Vagina (tissue), 2 donors: ENCODE results near the gene STK26. TPM values are rescaled to one million over a fixed set of nuclear protein-coding genes. Genes with fewer than 3 reads are reported as not detected.

ENCODE experiments used
- DNase-seq, 2 donors: peaks; one replicate each; pipeline ENCODE4 v3.0.0-alpha.2; 2017; ENCODE audit errors: extremely low spot score in 2 of 2
- H3K27ac ChIP-seq: fragments of 200-600 bp; sonication (generic); one replicate; pipeline ENCODE4 v1.5.1; 2019
- H3K27me3 ChIP-seq: fragments of 200-600 bp; sonication (generic); one replicate; pipeline ENCODE4 v1.5.1; 2019
- H3K36me3 ChIP-seq, 2 donors: fragments of 200-600 bp; sonication (generic); one replicate each; pipeline ENCODE4 v1.5.1; 2017 to 2019
- H3K4me1 ChIP-seq: fragments of 200-600 bp; sonication (generic); one replicate; pipeline ENCODE4 v1.5.1; 2019
- H3K4me3 ChIP-seq, 2 donors: fragments of 200-600 bp; sonication (generic); 1 replicate in 1 of 2; 2 replicates in 1 of 2; pipeline ENCODE4 v1.5.1; 2016 to 2019
- H3K9me3 ChIP-seq: fragments of 200-600 bp; sonication (generic); one replicate; pipeline ENCODE4 v1.5.1; 2019
- CTCF ChIP-seq, 3 experiments: fragments of 450-650 bp in 2 of 3; fragments of 200-600 bp in 1 of 3; sonication (generic) in 1 of 3; IDR thresholded peaks; one replicate each; pipeline ENCODE4 v1.5.1; 2017 to 2019; ENCODE audit warnings: antibody characterized with exemption in 3 of 3, mild to moderate bottlenecking in 2 of 3, moderate library complexity in 2 of 3
- POLR2A ChIP-seq, 2 donors: fragments of 450-650 bp; IDR thresholded peaks; one replicate each; pipeline ENCODE4 v1.6.1; 2017; ENCODE audit warnings: antibody characterized with exemption in 2 of 2, mild to moderate bottlenecking in 2 of 2, moderate library complexity in 2 of 2
- POLR2AphosphoS5 ChIP-seq, 2 donors: sonication (generic); formaldehyde crosslinking; IDR thresholded peaks; one replicate each; pipeline ENCODE4 v1.9.0; 2017; ENCODE audit warnings: antibody characterized with exemption in 2 of 2, mild to moderate bottlenecking in 2 of 2, low read depth in 1 of 2; ENCODE audit not compliant: insufficient read depth in 1 of 2
- intact Hi-C: fragments of 100-400 bp; cut with DNase I; formaldehyde crosslinking; loops from one replicate; pipeline ENCODE4 v1.15.1; 2023
- total RNA-seq: library from RNA; depleted of rRNA; stranded (reverse); fragments of >200 nt; gene quantifications from one replicate; pipeline ENCODE4 v1.2.3, GENCODE V29; 2016

The STK26 gene
- total RNA-seq, 1 donor from 2014 or later, result 18.9 TPM

- Histone ChIP-seq H3K27me3 (no peaks in the 10 kb centered on the region), H3K27ac (no peak overlapping the region), H3K4me1 (no peaks in the 10 kb centered on the region), H3K4me3 (no peak overlapping the region), H3K36me3 (no peaks in the 10 kb centered on the region), H3K9me3 (no peaks in the 10 kb centered on the region)
- no peak for TF ChIP-seq CTCF (IDR thresholded peaks at IDR 0.05)
- TF ChIP-seq POLR2AphosphoS5 (IDR thresholded peaks at IDR 0.05; ENCODE audit: insufficient read depth in 1 of 2, low read depth in 1 of 2), result no peak
- no peak for TF ChIP-seq POLR2A (IDR thresholded peaks at IDR 0.05)
- intact Hi-C loops, result no loop called here
- DNase-seq, result no peak
These were observed 35.9 kb downstream of the STK26 start for GRCh38 chrX:132058975-132059374.

- TF ChIP-seq POLR2AphosphoS5 (IDR thresholded peaks at IDR 0.05; ENCODE audit: insufficient read depth in 1 of 2, low read depth in 1 of 2), result no peak
- no peak for TF ChIP-seq POLR2A (IDR thresholded peaks at IDR 0.05)
- no peak for TF ChIP-seq CTCF (IDR thresholded peaks at IDR 0.05)
- Histone ChIP-seq H3K36me3 (no peaks in the 10 kb centered on the region), H3K4me3 (no peak overlapping the region), H3K27me3 (no peaks in the 10 kb centered on the region), H3K4me1 (no peaks in the 10 kb centered on the region), H3K27ac (no peak overlapping the region), H3K9me3 (no peaks in the 10 kb centered on the region)
- intact Hi-C loops, result no loop called here
- DNase-seq, result no peak
These were observed 37.0 kb downstream of the STK26 start for GRCh38 chrX:132059973-132060540.

GRCh38 chrX:132063334-132063733, 40.2 kb downstream of the STK26 start:
- no peak for DNase-seq
- Histone ChIP-seq H3K4me3 (no peak overlapping the region), H3K27ac (no peak overlapping the region), H3K27me3 (no peaks in the 10 kb centered on the region), H3K4me1 (no peaks in the 10 kb centered on the region), H3K9me3 (no peaks in the 10 kb centered on the region), H3K36me3 (no peaks in the 10 kb centered on the region)
- TF ChIP-seq POLR2A (IDR thresholded peaks at IDR 0.05) (no peak), POLR2AphosphoS5 (IDR thresholded peaks at IDR 0.05; ENCODE audit: insufficient read depth in 1 of 2, low read depth in 1 of 2) (no peak), CTCF (IDR thresholded peaks at IDR 0.05) (no peak)
- intact Hi-C loops, result no loop called here

- H3K27me3 ChIP-seq, result no peaks in the 10 kb centered on the region
- H3K9me3 ChIP-seq, result no peaks in the 10 kb centered on the region
- no peak overlapping the region for H3K4me3 ChIP-seq
- intact Hi-C loops, result no loop called here
- H3K27ac ChIP-seq, result no peak overlapping the region
- no peaks in the 10 kb centered on the region for H3K36me3 ChIP-seq
- H3K4me1 ChIP-seq, result no peaks in the 10 kb centered on the region
- DNase-seq, result no peak
- TF ChIP-seq CTCF (IDR thresholded peaks at IDR 0.05) (no peak), POLR2AphosphoS5 (IDR thresholded peaks at IDR 0.05; ENCODE audit: insufficient read depth in 1 of 2, low read depth in 1 of 2) (no peak), POLR2A (IDR thresholded peaks at IDR 0.05) (no peak)
These were observed 40.8 kb downstream of the STK26 start for GRCh38 chrX:132063862-132064261.

GRCh38 chrX:132068405-132068804, 45.3 kb downstream of the STK26 start:
- Histone ChIP-seq H3K27ac (no peak overlapping the region), H3K4me3 (no peak overlapping the region), H3K36me3 (no peaks in the 10 kb centered on the region), H3K4me1 (no peaks in the 10 kb centered on the region), H3K27me3 (no peaks in the 10 kb centered on the region), H3K9me3 (no peaks in the 10 kb centered on the region)
- TF ChIP-seq POLR2AphosphoS5 (IDR thresholded peaks at IDR 0.05; ENCODE audit: insufficient read depth in 1 of 2, low read depth in 1 of 2), result no peak
- no peak for TF ChIP-seq CTCF (IDR thresholded peaks at IDR 0.05)
- no peak for TF ChIP-seq POLR2A (IDR thresholded peaks at IDR 0.05)
- no peak for DNase-seq
- intact Hi-C loops, result no loop called here
